Large intestine (tissue), 1 donor: ENCODE results near the gene IPO11. TPM values are rescaled to one million over a fixed set of nuclear protein-coding genes. Genes with fewer than 3 reads are reported as not detected.

Experiments used
- polyA plus RNA-seq: library from polyadenylated mRNA; unstranded; fragments of 120-200 nt; gene quantifications from one replicate; pipeline ENCODE4 v1.2.1, GENCODE V29; 2013

The IPO11 gene
- polyA plus RNA-seq, 1 donor: 20.9 TPM

Other genes with a start within 250 kb of the IPO11 start
- gene KIF2A, start 106.6 kb upstream of the IPO11 start, polyA plus RNA-seq: 38.6 TPM
- 29.2 TPM for gene DIMT1, start 8.9 kb upstream of the IPO11 start, polyA plus RNA-seq
- gene LRRC70, start 166.1 kb downstream of the IPO11 start, polyA plus RNA-seq: 4.2 TPM